ENCODE results near the gene MCMBP. TPM values are rescaled to one million over a fixed set of nuclear protein-coding genes. Genes with fewer than 3 reads are reported as not detected.

MCMBP gene
- total RNA-seq, 1 donor, result 56.1 TPM

DNA sequence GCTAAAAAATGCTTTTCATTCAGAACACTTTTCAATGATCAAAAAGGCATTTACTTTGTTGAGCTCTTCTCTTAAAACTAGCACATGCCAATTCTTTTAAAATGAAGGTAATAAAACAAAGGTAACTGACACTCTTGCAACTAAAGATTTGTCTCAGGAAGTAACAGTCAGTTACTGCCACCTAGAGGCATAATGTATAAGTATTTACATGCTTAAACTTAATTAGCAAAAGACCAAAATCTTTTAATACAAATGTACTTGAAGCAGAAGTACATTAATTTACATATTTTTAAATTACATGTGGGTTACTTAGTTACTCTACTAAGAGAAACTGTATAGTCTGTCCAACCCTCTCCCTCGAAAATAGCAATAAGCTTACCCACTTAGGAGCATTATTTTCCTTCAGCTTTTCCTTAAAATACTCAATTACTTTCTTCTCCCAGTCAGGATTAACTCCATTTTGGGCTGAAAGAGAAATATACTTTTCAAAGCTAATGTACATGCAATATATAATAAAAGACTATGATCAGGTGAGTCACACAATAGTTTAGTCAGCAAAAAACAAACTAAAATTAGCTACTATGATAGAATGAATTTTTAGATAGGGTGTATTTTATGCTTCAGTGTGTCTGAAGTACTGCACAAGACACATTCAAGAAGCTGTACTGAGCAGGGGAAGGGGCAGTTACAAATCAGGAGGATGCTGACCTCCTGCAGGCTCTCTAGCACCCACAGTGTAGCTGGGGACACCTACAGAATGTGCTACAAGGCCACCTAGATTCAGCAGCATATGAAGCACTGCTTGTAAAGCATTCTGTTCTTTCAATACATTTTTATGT, 13.0 kb downstream of the MCMBP start:
- no peak overlapping the region for H3K4me3 ChIP-seq (ENCODE audit: low read depth, low read length)
- peak; percentile 69 for DNase-seq (ENCODE audit: low read depth)
- TF ChIP-seq CTCF (IDR thresholded peaks at IDR 0.05; ENCODE audit: insufficient read depth, low read depth, low read length), result peak; percentile 54

DNA sequence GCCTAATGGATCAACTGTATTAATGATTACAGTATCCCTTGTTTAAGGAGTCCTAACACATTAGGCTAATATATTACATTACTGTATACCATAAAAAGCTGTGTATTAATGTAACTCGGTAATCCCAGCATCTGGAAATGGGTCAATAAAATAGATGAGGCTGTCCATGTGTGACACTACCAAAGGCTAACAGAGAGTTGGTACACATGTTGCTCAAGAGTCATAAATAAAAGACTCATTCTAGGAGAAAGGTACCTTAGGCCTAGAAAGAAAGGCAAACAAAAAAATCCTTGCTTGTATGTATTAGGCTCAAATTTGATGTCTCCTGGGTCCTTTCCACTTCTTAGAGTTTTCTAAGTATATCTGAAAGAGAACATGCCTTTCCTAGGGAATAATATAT, 14.6 kb downstream of the MCMBP start:
- no peak for DNase-seq (ENCODE audit: low read depth)
- TF ChIP-seq CTCF (IDR thresholded peaks at IDR 0.05; ENCODE audit: insufficient read depth, low read depth, low read length), result no peak
- no peak overlapping the region for H3K4me3 ChIP-seq (ENCODE audit: low read depth, low read length)

DNA sequence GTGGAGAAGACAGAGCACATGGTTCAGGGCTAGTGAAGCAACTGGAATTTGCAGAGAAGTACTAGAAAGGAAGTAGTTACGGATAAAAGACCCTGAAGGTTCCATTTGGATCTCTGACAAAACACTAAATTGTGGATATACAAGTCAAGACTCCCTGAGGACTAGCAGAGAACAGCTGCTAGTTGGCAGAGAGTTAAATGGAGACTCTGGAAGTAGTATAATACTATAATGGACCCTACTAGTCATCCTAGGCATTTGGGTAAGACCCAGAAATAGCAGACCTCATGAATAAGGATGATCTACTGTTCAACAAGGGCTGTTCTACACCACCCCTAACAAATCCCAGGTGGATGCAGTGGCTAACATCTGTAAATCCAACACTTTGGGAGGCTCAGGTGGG, 19.1 kb downstream of the MCMBP start:
- DNase-seq (ENCODE audit: low read depth), result no peak
- TF ChIP-seq CTCF (IDR thresholded peaks at IDR 0.05; ENCODE audit: insufficient read depth, low read depth, low read length), result no peak
- no peak overlapping the region for H3K4me3 ChIP-seq (ENCODE audit: low read depth, low read length)

GRCh38 chr10:119852822-119853221, 19.8 kb downstream of the MCMBP start:
- TF ChIP-seq CTCF (IDR thresholded peaks at IDR 0.05; ENCODE audit: insufficient read depth, low read depth, low read length), result no peak
- DNase-seq (ENCODE audit: low read depth), result no peak

GRCh38 chr10:119852277-119852676, 20.4 kb downstream of the MCMBP start:
- TF ChIP-seq CTCF (IDR thresholded peaks at IDR 0.05; ENCODE audit: insufficient read depth, low read depth, low read length), result no peak
- no peak overlapping the region for H3K4me3 ChIP-seq (ENCODE audit: low read depth, low read length)
- no peak for DNase-seq (ENCODE audit: low read depth)

More at GRCh38 chr10:119852822-119853221, 19.8 kb downstream of the MCMBP start:
- H3K4me3 ChIP-seq (ENCODE audit: low read depth, low read length), result no peak overlapping the region

GRCh38 chr10:119849944-119850343, 22.7 kb downstream of the MCMBP start:
- no peak for DNase-seq (ENCODE audit: low read depth)
- TF ChIP-seq CTCF (IDR thresholded peaks at IDR 0.05; ENCODE audit: insufficient read depth, low read depth, low read length), result no peak
- no peak overlapping the region for H3K4me3 ChIP-seq (ENCODE audit: low read depth, low read length)
